HT-29 (cell line): Measurements from ENCODE around the gene EEF1AKMT4. TPM values are rescaled to one million over a fixed set of nuclear protein-coding genes. Genes with fewer than 3 reads are reported as not detected.
"Not testable (repeated sequence)": the region's sequence is repeated elsewhere in the genome, so short reads cannot be mapped to it uniquely, and the experiment has no call there.

Experiments
- DNase-seq: peaks from one replicate; pipeline ENCODE4 v3.0.0-alpha.2; 2015; ENCODE audit warnings: low spot score
- total RNA-seq: library from RNA; depleted of rRNA; stranded (reverse); fragments of >200 nt; shearing (Covaris generic); gene quantifications from 2 replicates; pipeline ENCODE4 v1.2.3, GENCODE V29; 2014

The EEF1AKMT4 gene
- total RNA-seq, 1 experiment from 2014 or later, result 17.7 TPM

DNA sequence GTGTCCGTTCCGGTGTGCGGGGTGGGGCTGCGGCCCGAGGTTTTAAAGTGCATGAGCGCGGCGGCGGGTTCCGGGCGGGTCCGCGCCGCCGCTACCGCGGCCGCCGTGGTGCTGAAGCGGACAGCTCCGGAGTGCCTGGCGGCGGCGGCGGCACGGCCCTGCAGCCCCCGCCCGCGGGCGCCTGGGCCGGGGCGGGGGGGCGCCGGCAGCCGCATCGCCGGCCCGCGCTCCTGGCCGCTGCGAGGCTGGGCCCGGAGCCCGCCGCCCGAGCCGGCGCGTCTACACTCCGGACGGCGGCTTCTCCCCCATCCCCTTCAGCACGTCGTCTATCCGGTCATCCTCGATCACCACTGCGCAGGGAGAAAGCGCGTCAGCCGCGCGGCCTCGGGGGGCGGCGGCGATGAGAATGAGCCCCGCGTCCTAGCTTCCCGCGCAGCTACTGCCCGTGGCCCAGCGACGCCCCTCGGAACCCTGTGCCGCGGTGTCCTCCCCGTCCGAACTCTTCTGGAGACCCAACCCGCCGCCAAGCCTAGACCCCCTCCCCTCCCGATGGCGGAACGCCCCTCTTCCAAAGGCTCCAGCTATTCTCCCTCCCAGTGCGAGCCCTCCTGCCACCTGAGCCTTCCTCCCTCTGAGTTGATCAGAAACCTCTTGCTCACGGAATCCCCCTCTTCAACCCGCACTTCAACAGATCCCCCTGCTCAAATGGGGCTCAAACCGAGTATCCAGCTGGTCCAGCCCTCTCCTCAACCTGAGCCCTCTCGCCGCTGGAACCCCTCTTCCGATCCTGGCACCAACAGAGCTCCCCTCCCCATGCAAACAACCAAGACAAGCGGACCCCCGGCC lies 10.6 kb downstream of the EEF1AKMT4 start:
- no peak for DNase-seq

DNA sequence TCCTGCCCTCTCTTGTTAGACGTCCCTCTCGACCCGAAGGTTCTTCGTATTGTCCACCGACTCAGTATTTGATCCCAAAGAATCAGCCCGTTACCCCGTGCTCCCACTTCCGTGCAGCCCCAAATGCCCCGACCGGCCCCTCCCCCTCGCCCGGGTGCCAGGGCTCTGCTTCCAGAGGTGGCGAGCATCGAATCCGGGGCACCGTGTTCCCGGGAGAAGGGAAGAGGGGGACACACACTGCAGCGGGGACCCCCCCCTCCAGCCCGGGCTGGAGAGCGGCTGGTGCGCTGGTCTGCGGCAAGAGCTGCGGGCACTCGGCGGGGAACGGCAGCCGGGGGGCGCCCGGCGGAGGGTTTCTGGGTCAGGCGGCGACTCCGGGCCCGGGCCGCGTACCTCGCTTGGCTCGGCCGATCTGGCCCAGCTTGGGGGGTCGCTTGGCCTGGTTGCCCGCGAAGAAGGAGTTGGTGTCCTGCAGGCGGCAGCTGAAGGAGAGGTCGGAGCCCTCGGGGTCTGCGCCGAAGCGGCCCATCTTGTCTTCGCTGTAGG lies 11.3 kb downstream of the EEF1AKMT4 start:
- no peak for DNase-seq

DNA sequence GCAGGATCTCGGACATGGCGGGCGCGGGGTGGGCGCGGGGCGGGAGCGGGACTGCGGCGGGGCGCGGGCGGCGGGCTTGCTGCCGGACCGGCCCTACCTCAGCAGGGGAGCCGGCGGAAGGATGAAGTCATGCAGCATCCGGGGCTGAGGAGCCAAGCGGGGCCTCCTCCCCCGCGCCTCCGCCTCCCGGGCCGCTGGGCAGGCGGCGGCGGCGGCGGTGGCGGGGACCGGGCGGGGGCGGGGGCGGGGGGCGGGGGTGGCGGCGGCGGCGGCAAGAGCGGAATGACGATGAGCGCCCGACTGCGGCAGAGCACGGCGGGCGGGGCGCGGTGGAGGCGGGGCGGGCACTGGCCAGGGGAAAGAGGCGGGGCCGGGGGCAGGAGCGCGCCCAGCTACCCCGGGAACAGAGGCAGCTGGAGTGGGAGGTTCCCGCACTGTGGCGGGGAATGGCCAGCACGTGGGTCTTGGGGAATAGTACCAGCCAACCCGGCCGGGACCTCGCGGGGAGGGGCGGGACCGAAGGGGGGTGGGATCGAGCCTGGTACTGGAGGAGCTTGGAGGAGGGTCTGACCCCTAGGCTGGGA lies 11.9 kb downstream of the EEF1AKMT4 start, which contains the start of gene CAMK2N2:
Gene CAMK2N2, minus strand, starts transcription at position 284 of the 584 bp plus-strand sequence. Its CDS starts 268 bp downstream, at position 16.
- peak; percentile 40 for DNase-seq

DNA sequence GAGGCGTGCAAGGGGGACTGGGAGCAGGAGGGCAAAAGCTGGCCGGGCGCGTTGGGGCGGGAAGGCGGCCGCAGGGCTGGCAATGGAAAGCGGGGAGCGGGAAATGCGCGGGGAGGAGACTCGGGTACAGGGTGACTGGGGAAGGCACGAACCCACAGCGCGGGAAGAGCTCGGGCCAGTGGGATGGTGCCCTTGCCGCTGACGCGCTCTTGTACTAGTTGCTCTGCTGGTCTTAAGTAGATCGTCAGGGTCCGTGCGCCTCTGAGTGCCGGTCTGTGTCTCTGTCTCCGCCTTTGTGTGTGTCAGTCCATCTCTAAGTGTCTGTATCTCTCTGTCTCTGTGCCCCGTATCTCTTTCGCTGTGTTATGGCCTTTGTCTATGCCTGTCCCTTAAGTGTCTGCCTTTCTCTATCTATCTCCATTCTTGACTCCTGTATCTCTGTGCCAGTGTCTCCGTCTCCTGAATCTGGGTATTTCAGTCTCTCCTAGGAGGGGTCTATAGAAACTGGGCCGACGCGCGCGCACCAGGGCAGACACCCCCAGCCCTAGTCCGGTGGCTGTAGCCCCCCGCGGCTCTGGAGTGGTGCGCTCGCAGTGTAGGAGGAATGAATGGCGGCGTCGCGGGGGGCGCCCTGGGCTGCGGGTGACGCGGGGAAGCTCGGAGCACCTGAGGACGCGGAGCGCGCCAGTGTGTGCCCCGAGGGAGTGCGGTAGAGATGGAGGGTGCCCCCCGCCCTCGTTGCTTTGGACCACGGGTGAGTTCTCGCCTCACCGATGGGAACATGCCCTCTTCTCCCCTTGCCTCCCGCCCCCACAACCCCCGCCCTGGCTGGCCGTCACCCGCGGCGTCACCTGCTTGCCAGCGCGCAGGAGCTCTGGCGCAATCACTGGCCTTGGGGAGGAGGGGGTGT lies 12.6 kb downstream of the EEF1AKMT4 start:
- DNase-seq, result peak; percentile 38

DNA sequence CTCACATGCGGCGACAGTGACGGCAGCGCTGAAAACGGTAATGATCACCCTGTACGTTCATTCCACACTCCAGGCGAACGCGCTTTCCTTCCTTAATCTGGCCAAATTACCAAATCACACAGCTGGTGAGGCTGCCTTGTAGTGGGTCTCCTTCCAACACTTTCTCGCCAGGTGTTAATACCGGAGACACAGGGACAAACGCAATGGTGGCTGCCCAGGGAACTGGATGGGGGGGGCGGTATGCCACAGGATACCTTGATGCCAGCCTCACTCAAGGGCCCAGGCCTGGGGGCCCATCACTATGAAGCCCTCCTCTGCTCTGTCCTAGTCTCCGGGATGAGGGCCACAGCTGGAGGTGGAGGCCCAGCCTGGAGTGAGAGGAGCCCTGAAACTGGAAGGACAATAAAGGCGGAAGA lies 13.3 kb downstream of the EEF1AKMT4 start:
- DNase-seq, result no peak

DNA sequence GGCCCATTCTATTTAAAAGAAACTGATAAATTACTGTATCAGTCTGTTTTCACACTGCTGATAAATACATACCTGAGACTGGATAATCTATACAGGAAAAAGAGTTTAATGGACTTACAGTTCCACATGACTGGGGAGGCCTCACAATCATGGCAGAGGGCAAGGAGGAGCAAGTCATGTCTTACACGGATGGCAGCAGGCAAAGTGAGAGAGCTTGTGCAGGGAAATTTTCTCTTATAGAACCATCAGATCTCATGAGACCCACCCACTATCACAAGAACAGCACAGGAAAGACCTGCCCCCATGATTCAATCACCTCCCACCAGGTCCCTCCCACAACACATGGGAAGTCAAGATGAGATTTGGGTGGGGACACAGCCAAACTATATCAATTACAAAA lies 17.8 kb downstream of the EEF1AKMT4 start:
- DNase-seq, result not testable (repeated sequence)

DNA sequence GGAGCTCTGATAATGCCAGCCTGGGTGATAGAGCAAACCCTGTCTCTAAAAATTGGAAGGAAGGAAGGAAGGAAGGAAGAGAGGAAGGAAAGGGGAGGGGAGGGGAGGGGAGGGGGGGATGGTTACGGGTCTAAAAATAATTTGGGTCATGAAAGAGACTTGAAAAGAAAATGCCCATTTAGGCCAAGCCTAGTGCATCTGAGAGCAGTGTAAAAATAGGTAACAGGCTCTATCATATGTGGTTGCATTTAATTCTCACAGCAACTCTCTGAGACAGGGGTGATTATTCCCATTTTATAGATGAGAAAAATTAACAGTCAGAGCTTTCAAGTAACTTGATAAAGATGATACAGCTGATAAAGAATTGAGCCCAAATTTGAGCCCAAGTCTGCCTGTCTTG lies 22.8 kb downstream of the EEF1AKMT4 start:
- no peak for DNase-seq

DNA sequence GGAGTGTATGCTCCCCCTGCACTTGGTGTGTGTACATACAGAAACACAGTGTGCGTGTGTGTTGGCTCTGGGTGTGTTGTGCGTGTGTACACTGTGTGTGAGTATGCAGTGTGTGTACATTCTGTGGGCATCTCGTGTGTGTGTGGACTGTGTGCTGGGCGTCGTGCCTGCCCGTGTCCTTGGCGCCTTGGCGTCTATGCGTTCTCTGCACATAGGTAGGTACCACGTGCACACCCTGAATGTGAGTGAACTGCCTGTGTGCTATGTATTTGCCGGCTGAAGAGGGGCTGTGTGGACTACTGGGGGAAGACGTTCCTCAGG lies 25.9 kb downstream of the EEF1AKMT4 start:
- DNase-seq, result no peak

DNA sequence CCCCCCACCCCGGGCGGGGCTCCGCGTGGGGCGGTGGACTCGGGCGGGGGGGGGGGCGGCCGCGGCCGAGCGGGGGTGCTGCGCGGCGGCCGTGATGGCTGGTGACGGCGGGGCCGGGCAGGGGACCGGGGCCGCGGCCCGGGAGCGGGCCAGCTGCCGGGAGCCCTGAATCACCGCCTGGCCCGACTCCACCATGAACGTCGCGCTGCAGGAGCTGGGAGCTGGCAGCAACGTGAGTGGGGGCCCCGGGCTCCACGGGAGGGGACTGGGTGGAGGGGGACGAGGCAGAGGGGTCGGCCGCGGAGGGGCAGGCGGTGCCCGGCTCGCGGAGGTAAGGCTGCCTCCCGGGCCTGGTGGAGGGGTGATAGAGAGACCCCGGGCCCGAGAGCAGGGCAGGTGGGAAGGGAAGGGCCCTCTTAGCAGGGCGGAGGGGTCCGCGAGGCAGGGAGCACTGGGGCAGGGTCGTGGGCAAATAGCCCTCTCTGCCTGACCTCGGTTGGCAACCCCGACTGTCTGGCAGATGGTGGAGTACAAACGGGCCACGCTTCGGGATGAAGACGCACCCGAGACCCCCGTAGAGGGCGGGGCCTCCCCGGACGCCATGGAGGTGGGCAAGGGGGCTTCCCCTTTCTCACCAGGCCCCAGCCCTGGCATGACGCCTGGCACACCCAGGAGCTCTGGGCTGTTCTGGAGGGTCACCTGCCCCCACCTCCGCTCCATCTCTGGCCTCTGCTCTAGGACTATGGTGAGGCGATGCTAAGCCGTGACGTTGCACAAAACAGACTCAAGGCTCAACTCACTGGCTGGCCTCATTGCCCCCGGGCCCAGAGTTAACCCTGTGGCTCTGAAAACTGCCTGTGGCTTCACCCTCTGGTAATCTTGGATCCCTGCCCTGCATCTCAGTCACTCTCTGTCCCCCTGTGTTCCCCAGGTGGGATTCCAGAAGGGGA lies 26.8 kb downstream of the EEF1AKMT4 start, which contains the start of gene ECE2:
Gene ECE2, plus strand, starts transcription at position 62 of the 950 bp plus-strand sequence. Its CDS starts 132 bp downstream, at position 194.
- DNase-seq, result no peak

DNA sequence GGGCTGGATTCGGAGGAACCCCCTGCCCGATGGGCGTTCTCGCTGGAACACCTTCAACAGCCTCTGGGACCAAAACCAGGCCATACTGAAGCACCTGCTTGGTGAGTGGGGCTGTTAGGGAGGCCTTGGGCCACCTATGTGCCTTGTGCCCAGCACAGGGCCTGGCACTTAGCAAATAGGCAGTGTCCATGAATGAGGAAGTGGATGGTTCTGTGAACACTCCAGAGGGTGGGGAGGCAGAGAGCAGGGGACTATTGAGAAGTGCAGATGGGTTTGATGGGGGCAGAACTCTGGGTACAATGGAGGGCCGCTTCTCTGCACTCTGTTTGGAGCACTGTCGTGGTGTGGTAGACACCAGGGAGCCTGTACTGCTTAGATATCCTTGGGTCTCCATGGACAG lies 27.9 kb downstream of the EEF1AKMT4 start:
- no peak for DNase-seq

DNA sequence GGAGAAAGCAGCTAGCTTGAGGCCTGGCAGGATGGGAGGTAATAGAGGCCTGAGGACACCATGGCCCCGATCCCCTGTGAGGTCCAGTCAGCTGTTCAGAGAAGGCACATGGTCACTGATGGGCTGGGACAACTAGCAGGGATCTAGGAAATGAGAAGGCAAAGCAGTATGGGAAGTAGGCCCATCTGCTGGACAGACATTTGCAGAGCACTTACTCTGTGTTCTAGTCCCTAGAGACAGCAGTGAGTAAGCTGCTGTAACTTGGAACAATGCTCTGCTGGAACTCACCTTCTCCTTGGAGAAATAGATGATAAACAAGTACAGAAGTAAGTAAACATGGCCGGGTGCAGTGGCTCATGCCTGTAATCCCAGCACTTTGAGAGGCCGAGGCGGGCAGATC lies 33.5 kb downstream of the EEF1AKMT4 start:
- no peak for DNase-seq

DNA sequence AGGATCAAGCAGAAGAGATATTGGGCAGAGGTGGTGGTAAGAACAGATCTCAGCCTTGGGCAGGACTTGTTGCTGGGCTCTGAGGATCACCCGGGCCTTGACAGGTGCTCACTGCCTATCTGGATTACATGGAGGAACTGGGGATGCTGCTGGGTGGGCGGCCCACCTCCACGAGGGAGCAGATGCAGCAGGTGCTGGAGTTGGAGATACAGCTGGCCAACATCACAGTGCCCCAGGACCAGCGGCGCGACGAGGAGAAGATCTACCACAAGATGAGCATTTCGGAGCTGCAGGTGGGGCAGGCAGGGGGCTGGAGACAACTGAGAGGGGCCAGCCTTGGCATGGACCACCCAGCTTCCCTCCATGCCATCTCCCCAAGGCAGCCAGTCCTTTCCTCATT lies 34.2 kb downstream of the EEF1AKMT4 start:
- no peak for DNase-seq

DNA sequence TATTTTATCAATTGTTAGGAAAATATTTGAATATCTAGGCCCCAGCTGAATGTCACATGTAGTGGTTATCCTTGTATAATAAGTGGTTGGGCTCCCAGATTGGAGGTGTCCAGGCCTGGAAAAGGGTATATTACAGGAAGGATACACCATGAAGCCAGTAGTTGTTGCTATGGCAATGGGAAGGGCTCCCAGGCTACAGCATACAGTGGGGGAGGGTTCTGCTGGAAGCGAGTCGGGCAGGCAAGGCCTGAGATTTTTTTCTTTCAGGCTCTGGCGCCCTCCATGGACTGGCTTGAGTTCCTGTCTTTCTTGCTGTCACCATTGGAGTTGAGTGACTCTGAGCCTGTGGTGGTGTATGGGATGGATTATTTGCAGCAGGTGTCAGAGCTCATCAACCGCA lies 35.2 kb downstream of the EEF1AKMT4 start:
- DNase-seq, result peak; percentile 72

DNA sequence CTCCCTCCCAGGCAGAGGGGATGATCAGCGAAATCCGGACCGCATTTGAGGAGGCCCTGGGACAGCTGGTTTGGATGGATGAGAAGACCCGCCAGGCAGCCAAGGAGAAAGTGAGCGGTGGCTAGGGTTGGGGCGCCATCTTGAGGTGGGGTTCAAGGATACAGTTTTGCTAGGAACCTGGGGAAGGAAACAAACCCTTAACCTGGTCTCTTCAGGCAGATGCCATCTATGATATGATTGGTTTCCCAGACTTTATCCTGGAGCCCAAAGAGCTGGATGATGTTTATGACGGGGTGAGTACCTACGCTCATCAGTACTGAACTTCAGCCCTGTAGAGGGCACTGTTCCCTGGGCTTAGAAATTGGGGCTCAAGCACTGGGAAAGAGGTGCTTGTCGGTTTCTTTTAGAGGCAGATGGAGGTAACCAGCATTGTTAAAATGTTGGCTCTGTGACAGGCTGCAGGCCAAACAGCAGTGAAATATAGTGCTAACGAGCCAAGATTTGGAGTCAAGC lies 40.0 kb downstream of the EEF1AKMT4 start:
- peak; percentile 78 for DNase-seq

DNA sequence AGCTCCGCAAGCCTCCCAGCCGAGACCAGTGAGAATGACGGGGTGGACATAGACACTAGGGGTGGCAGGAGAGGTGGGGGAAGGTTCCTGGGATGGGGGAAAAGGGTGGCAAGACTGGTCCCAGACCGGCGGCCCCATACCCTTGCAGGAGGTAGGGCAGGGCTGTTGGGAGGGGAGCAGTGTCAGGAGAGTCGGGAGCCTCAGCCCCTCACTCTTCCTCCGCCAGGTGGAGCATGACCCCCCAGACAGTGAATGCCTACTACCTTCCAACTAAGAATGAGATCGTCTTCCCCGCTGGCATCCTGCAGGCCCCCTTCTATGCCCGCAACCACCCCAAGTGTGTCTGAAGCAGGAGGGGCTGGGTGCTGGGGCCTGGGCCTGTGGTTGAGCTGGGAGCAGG lies 40.9 kb downstream of the EEF1AKMT4 start:
- no peak for DNase-seq

DNA sequence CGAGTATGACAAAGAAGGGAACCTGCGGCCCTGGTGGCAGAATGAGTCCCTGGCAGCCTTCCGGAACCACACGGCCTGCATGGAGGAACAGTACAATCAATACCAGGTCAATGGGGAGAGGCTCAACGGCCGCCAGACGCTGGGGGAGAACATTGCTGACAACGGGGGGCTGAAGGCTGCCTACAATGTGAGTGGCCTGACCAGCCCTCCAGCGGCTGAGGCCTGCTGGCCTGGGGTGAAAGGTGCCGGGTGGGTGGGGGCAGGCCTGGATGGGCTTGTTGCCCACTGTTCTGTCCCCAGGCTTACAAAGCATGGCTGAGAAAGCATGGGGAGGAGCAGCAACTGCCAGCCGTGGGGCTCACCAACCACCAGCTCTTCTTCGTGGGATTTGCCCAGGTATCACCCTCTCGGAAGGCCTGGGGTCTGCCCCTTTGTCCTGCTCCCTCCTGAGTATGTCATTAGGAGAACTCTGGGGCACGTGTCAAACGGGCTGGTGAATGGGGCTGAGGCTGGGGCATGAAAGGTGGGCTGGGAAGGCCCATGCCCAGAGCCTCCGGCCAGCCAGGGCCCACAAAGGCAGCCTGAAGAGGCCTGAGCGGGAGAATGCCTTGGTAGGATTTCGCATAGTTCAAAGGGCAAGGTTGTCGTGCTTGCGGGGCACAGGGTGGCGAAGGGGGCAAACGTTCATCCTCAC lies 41.7 kb downstream of the EEF1AKMT4 start:
- no peak for DNase-seq

DNA sequence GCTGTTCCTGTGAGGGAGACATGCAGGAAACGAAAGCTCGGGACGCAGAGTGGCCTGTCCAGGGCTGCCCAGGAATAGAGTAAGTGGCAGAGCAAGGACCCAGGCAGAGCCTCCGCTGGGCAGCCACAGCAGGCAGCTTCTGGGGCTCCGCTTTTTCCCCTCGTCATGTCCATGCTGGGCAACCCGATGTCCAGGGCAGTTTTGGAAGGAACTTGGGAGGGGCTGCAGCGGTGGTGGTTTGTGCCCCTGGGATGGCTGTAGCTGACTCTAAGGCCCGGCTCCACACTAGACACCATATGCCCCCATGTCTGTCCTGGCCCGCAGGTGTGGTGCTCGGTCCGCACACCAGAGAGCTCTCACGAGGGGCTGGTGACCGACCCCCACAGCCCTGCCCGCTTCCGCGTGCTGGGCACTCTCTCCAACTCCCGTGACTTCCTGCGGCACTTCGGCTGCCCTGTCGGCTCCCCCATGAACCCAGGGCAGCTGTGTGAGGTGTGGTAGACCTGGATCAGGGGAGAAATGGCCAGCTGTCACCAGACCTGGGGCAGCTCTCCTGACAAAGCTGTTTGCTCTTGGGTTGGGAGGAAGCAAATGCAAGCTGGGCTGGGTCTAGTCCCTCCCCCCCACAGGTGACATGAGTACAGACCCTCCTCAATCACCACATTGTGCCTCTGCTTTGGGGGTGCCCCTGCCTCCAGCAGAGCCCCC lies 42.4 kb downstream of the EEF1AKMT4 start:
- DNase-seq, result no peak

DNA sequence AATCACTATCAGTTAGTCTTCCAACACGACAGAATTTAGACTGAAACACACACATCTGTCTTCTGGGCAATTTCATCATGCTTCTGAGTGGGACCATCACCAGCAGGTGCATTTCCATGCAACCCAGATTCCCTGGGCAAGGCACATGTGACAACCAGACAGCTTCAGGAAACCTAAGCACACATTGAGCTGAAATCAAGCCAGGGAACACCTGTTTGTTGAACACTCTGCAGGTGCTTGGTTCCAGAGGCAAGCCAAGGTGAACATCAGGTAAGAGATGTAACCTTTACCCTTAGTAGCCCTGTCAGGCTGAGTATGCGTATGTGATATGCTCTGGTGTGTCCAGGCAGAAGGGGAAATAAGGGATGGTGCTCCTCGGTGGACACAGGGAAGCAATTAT lies 46.3 kb downstream of the EEF1AKMT4 start:
- DNase-seq, result no peak

DNA sequence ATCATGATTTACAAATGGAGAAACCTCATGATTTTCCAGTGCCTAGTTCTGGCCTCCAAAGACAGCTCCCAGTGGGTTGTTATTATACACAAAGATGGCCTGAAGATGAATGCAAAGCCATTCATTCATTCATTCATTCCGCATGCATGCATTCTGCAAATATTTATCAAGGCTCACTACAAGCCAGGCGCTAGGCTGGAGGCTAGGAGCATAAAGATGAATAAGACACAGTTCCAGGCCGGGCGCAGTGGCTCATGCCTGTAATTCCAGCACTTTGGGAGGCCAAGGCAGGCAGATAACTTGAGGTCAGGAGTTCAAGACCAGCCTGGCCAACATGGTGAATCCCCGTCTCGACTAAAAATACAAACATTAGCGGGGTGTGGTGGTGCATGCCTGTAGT lies 47.1 kb downstream of the EEF1AKMT4 start:
- no peak for DNase-seq
